Urinary bladder (tissue), 4 donors: ENCODE data around the gene PARD3. TPM values are rescaled to one million over a fixed set of nuclear protein-coding genes. Genes with fewer than 3 reads are reported as not detected.

Source experiments
- DNase-seq: peaks from one replicate; pipeline ENCODE4 v3.0.0-alpha.2; 2015; ENCODE audit errors: extremely low spot score
- H3K27ac ChIP-seq: one replicate; pipeline ENCODE4 v1.5.1; 2013; ENCODE audit warnings: low read depth, mild to moderate bottlenecking, moderate library complexity
- H3K36me3 ChIP-seq: one replicate; pipeline ENCODE4 v1.6.1; 2013; ENCODE audit warnings: mild to moderate bottlenecking, moderate library complexity; ENCODE audit not compliant: insufficient read depth
- H3K4me1 ChIP-seq: one replicate; pipeline ENCODE4 v1.6.1; 2013; ENCODE audit warnings: mild to moderate bottlenecking, moderate library complexity; ENCODE audit not compliant: insufficient read depth
- H3K4me3 ChIP-seq: one replicate; pipeline ENCODE4 v1.5.1; 2013; ENCODE audit warnings: low read depth, low read length
- WGBS: extraction: QIAGEN DNeasy Blood & Tissue Kit; methylation state at CpG from one replicate; pipeline ENCODE4 v1.1.7; 2013; 5-methylcytosine and 5-hydroxymethylcytosine counted together
- polyA plus RNA-seq: library from polyadenylated mRNA; stranded (reverse); fragments of 200-250 nt; gene quantifications from one replicate; pipeline ENCODE4 v1.2.3, GENCODE V29; 2013
- total RNA-seq: library from RNA; depleted of rRNA; stranded (reverse); fragments of >200 nt; gene quantifications from one replicate; pipeline ENCODE4 v1.2.3, GENCODE V29; 2014
- donor health status: healthy with polysubstance abuse.
- donor health status: healthy.

The PARD3 gene
- total and polyA plus RNA-seq, 2 donors = 27.5 to 89.1 TPM

DNA sequence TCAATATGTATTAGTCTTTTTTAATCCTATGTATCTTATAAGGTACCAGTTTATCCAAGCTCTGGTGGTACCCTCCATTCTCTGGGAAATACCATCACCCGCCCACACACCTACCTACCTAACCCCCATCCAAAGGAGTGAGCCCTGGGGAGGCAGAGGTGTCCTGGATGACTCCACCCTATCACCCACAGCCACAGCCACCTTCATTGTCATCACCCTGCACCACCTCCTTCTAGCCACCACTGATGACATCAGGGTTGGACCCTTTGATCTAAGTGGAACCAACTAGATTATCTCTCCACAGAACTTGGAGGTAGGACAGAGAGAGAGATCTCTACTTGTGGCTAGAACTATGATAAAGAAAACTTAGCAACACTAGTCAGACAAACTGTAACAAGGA lies 259.4 kb downstream of the PARD3 start:
- no peak for DNase-seq
- Histone ChIP-seq H3K36me3 (no peaks in the 10 kb centered on the region), H3K4me3 (no peak overlapping the region), H3K27ac (no peak overlapping the region), H3K4me1 (peaks cover 3% of the 10 kb centered on the region)
- WGBS = 98% methylated on average over 1 of the region's 1 CpG

DNA sequence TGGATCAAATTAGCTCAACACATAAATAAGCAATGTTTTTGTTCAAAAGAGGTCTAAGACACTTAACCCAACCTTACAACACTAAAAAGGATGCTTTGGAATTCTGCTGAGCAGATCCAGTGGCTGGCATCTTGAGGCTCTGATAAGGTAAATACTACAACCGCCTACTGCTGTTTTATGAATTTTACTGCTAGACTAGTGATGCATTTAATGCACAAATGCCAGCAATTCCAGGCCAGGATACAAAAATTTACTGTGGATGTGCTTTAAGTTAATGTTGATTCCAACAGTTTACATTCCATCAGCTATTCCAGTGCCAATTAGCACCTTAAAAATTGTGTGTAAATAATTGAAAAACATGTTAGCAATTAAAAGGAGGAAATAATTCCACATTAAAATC lies 261.3 kb downstream of the PARD3 start:
- DNase-seq = no peak
- Histone ChIP-seq H3K27ac (no peak overlapping the region), H3K36me3 (no peaks in the 10 kb centered on the region), H3K4me3 (no peak overlapping the region), H3K4me1 (peaks cover 3% of the 10 kb centered on the region)
- 21% methylated on average over 1 of the region's 1 CpG for WGBS

DNA sequence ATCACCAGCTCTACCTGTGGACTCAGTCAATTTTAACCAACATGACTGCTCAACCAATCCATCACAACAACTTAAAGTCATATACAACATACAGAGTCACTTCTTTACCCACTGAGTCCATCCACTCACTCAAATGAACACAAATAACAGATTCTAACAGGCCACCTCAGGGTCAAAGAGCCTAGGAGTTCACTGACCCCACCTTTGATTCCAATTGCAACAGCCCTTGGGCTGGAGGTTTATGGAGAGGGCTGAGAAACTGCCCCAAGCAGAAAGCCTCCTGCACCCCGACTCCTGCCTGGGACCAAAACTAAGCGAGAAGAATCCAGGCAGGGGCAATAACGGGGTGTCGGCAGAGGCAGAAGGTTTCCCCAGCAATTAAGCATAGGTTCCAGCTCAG lies 263.8 kb downstream of the PARD3 start:
- Histone ChIP-seq H3K36me3 (no peaks in the 10 kb centered on the region), H3K4me3 (no peak overlapping the region), H3K27ac (no peak overlapping the region), H3K4me1 (peaks cover 3% of the 10 kb centered on the region)
- WGBS = 97% methylated on average over 4 of the region's 4 CpGs
- DNase-seq = no peak

DNA sequence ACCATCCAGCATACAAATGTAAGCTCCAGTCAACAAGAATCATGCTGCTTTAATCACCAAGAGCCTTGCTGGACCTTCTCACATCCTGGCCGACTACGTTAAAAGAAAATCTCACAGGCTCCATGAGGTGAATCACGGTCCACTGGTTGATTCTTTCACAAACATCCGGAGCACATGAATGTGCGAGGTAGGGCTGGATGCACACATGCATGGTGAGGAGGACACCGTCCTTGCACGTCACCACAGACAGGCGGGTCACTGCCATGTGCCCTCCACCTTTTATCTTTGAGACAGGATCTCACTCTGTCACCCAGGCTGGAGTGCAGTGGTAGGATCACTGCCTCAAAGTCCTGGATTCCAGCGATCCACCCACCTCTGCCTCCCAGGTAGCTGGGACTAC lies 265.1 kb downstream of the PARD3 start:
- DNase-seq = no peak
- WGBS = 97% methylated on average over 9 of the region's 9 CpGs
- H3K36me3 ChIP-seq = no peaks in the 10 kb centered on the region
- no peak overlapping the region for H3K4me3 ChIP-seq
- no peak overlapping the region for H3K27ac ChIP-seq
- peaks cover 3% of the 10 kb centered on the region for H3K4me1 ChIP-seq

DNA sequence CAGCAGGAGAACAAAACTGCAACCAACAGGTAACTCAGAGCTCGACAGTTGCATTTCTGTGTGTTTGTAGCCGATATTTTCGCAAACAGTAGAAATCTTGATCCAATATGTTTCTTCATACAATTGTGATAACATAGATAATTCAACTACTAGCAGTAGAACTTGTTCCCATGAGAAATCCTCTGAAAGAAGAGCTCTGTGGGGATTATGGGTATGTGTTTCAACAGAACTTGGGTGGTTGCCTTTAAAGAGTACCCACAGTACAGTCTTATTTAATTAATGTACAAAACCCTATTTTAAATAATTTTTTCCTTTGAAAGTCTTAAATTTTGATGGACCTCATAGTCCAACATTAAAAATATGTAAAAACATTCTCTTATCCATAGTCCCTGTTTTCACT lies 266.1 kb downstream of the PARD3 start:
- Histone ChIP-seq H3K36me3 (no peaks in the 10 kb centered on the region), H3K4me3 (no peak overlapping the region), H3K27ac (no peak overlapping the region), H3K4me1 (peaks cover 3% of the 10 kb centered on the region)
- no peak for DNase-seq
- WGBS = 93% methylated on average over 3 of the region's 3 CpGs

DNA sequence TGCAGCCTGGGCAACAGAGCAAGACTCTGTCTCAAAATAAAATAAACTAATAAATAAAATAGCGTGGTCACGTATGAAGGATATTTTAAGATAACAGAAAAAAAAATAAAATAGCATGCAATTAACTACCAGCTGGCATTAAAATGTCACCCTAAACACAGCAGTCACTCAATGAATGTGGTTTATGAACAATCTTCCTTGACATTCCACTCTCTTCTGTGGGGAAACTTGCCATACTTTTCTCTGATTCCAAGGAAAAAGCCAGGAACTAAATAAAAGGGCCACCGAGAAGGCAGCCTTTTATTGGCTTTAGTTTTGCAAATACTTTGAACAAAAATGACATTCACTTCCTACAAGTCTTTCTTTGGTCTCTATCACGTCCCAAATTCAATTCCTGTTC lies 266.6 kb downstream of the PARD3 start:
- Histone ChIP-seq H3K4me3 (no peak overlapping the region), H3K36me3 (no peaks in the 10 kb centered on the region), H3K27ac (no peak overlapping the region), H3K4me1 (peaks cover 3% of the 10 kb centered on the region)
- 70% methylated on average over 4 of the region's 4 CpGs for WGBS
- DNase-seq = no peak

DNA sequence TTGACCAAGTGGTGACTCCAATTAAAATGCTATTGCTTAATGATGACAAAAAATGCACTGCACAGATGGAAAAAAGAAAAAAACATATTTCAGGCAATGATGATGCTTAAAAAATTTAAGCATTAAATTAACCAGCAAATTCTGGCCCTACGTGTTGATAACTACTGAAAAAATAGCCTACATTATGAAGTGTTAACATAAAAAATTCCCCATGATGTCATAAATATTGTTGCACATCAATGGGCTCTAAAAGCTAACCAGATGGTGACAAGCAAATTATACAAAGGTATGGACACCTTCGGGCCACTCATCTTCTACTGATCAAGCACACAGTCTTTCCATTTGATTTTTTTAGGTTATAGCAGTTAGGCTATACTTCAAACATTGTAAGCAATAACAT lies 267.4 kb downstream of the PARD3 start:
- Histone ChIP-seq H3K36me3 (no peaks in the 10 kb centered on the region), H3K4me1 (peaks cover 1% of the 10 kb centered on the region), H3K4me3 (no peak overlapping the region), H3K27ac (no peak overlapping the region)
- DNase-seq = no peak
- 80% methylated on average over 2 of the region's 2 CpGs for WGBS

DNA sequence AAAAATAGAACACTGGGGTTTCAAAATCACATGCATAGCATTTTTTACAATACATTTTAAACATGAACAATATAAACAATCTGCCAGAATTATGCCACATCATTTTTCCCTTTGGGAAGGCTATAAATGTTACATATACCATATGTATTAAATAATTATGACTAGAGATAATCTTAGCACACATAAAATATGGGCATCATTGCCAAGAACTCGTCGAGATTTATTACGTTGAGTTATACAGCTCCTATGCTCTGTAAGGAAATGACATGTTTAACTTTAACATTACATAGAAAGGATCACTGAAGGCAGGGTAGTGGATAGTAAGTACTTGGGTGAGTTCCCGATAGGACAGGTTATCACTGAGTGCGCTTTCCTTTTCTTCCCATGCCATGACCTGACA lies 267.8 kb downstream of the PARD3 start:
- H3K36me3 ChIP-seq = no peaks in the 10 kb centered on the region
- 36% methylated on average over 5 of the region's 5 CpGs for WGBS
- no peak overlapping the region for H3K4me3 ChIP-seq

DNA sequence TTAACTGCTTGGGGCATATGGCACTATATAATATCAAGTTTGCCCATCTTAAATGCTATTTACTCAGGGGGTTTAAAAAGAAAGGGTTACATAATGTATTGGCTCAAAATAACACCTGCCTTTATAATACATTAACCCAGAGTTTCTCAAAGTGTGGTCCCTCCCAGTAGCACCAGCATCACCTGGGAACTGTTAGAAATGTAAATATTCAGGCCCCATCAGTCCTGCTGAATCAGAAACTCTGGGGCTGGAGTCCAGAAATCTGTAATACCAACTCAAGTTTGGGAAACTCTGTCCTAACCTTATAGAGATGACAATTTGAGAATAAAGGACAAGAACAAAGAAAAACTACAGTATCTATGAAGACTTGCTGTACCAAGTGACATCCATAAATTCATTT lies 270.7 kb downstream of the PARD3 start:
- H3K27ac ChIP-seq = no peak overlapping the region
- no peak for DNase-seq
- no peaks in the 10 kb centered on the region for H3K4me1 ChIP-seq
- no peak overlapping the region for H3K4me3 ChIP-seq
- H3K36me3 ChIP-seq = no peaks in the 10 kb centered on the region

More for the DNA sequence above, 267.8 kb downstream of the PARD3 start:
- peak; percentile 72 for DNase-seq
- Histone ChIP-seq H3K4me1 (peaks cover 1% of the 10 kb centered on the region), H3K27ac (no peak overlapping the region)

DNA sequence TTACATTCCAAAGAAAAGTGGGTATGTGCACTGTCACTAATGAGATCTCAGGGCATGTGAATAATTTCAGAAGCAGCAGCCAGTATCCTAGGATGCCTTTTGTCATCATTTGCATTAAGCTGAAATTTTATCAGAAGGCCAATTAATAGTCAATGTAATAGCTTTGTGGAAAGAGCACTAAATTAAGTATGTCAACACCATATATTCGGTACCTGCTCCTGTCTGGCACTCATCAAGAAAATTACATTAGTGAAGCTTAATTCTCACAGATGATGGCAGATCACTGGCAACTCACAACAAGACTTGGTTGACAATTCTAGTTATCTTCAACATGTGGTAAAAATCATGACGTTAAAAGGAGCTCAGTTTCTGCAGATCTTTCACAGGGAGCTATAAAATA lies 271.4 kb downstream of the PARD3 start:
- DNase-seq = no peak
- no peak overlapping the region for H3K4me3 ChIP-seq
- no peaks in the 10 kb centered on the region for H3K4me1 ChIP-seq
- WGBS = 59% methylated on average over 2 of the region's 2 CpGs
- no peak overlapping the region for H3K27ac ChIP-seq
- H3K36me3 ChIP-seq = no peaks in the 10 kb centered on the region

DNA sequence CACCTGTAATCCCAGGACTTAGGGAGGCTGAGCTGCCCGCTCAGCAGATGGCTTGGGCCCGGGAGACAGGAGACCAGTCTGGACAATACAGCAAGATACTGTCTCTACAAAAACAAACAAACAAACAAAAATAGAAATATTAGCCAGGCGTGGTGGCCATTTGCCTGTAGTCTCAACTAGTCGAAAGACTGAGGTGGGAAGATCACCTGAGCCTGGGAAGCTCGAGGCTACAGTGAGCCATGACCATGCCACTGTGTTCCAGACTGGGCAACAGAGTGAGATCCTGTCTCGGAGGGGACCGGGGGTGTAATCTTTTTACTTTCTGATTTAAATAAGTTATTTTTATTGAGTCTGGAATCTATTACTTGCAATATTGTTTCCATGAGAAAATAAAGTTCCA lies 274.6 kb downstream of the PARD3 start:
- DNase-seq = no peak
- Histone ChIP-seq H3K4me3 (no peak overlapping the region), H3K27ac (no peak overlapping the region), H3K4me1 (no peaks in the 10 kb centered on the region), H3K36me3 (no peaks in the 10 kb centered on the region)
- 94% methylated on average over 7 of the region's 7 CpGs for WGBS

DNA sequence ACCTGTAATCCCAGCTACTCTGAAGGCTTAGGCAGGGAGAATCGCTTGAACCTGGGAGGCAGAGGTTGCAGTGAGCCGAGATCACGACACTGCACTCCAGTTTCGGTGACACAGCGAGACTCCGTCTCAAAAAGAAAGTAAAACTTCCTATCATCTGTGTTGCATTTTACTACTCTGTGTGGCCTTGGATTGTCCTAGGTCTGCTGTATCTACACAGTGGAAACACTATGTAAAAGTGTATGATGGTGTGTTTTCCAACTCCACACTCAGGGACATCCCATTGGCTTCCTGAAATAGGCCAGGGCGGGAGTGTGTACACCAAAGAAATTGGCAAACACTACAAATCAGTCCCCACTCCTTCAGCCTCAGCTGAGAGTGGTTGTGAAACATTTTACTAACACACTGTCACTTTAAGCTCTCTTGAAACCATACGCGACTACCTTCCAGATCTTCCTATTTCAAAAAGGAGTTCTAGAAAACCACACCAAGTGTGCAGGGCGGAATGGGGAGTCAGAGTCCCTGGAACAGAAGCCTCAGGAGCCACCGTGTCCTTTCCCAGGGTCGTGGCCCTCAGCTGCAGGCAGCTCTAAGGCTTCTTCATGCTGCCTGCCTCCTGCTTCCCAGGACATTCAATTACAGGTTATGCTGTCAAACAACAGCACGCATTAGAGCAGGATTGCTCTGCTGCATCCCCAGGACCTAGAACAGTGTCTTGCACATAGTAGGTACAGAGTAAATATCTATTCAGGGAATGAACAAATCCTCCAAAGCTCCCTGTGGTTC lies 275.4 kb downstream of the PARD3 start:
- no peak for DNase-seq
- H3K36me3 ChIP-seq = no peaks in the 10 kb centered on the region
- H3K27ac ChIP-seq = no peak overlapping the region
- peak overlapping the region; percentile 11 for H3K4me3 ChIP-seq
- WGBS = 45% methylated on average over 13 of the region's 13 CpGs
- no peaks in the 10 kb centered on the region for H3K4me1 ChIP-seq

DNA sequence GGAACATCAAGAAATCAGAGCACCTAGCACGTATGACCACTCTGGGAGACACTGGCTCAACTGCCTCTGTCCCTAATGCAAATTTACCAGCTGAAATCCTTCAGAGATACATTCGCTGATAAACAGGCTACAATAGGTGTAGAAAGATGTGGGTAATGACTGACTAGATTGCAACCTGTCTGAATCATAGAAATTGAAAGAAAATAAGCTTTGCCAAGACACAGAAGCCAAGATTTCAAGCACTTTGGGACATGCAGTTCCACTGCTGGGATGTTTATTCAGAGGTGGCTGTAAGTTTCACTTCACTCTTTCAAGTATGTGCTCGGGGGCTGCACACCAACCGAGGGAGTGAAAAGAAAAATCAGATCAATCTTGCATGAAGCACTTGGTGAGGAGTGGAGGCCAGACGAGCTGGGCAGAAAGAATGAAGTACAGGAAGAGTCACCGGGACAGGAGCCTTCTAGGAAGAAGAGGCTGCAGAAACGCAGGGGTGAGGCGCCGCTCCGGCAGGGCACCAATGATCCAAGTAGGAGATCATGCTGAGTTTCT lies 276.7 kb downstream of the PARD3 start:
- H3K4me1 ChIP-seq = no peaks in the 10 kb centered on the region
- DNase-seq = no peak
- no peak overlapping the region for H3K27ac ChIP-seq

DNA sequence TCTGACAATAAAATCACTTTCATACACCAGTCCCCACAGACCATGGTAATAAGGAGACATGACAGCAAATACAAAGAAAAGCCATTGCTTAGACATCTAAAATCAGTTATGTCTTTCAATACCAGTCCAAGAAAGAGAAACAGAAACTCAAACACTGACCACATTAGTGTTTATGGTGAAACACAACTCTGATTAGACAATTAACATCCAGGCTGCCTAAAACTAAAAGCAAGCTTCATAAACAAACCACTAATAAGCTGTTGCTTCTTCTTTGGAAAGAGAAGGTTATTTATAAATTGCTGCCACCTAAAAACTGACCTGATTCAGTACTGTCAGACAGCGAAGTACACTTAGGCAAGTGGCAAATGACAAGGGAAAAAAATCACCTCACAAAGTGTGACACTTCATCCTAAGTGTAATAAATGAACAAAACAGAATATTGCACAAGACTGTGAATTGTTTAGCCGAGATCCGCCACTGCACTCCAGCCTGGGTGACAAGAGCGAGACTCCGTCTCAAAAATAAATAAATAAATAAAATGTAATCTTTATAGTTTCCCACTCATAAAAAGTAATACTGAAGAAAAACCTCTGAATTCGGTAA lies 277.4 kb downstream of the PARD3 start:
- no peaks in the 10 kb centered on the region for H3K36me3 ChIP-seq
- WGBS = 74% methylated on average over 6 of the region's 6 CpGs
- no peak for DNase-seq
- H3K4me1 ChIP-seq = no peaks in the 10 kb centered on the region
- no peak overlapping the region for H3K27ac ChIP-seq
- no peak overlapping the region for H3K4me3 ChIP-seq

More for the DNA sequence above, 276.7 kb downstream of the PARD3 start:
- H3K36me3 ChIP-seq = no peaks in the 10 kb centered on the region
- WGBS = 77% methylated on average over 10 of the region's 10 CpGs
- no peak overlapping the region for H3K4me3 ChIP-seq
